Type B pancreatic cell (in vitro differentiated cells): ENCODE results near the gene RAP1GAP. TPM values are rescaled to one million over a fixed set of nuclear protein-coding genes. Genes with fewer than 3 reads are reported as not detected.
A peak's percentile ranks its signal among the peaks of the same experiment; 100 is the strongest.

Source experiments
- DNase-seq: peaks from one replicate; pipeline ENCODE4 v3.0.0; 2021; ENCODE audit warnings: mixed read lengths; ENCODE audit not compliant: unreplicated experiment; ENCODE audit errors: extremely low spot score
- H3K27ac Mint-ChIP-seq: 2 replicates; pipeline ENCODE4 v1.8.0; 2021; ENCODE audit warnings: mild to moderate bottlenecking, mixed read lengths
- H3K27me3 Mint-ChIP-seq: 2 replicates; pipeline ENCODE4 v1.8.0; 2021; ENCODE audit warnings: mixed read lengths
- H3K36me3 Mint-ChIP-seq: 2 replicates; pipeline ENCODE4 v1.8.0; 2021; ENCODE audit warnings: mixed read lengths
- H3K4me1 Mint-ChIP-seq: one replicate; pipeline ENCODE4 v1.8.0; 2021; ENCODE audit warnings: mixed read lengths; ENCODE audit not compliant: unreplicated experiment
- H3K4me3 Mint-ChIP-seq: 2 replicates; pipeline ENCODE4 v1.8.0; 2021; ENCODE audit warnings: mild to moderate bottlenecking, mixed read lengths
- H3K9me3 Mint-ChIP-seq: 2 replicates; pipeline ENCODE4 v1.8.0; 2021; ENCODE audit warnings: mixed read lengths
- CTCF ChIP-seq: fragments of 200-600 bp; sonication (generic); conservative IDR thresholded peaks from 2 replicates; pipeline ENCODE4 v1.5.0; 2021; ENCODE audit warnings: antibody characterized with exemption, mild to moderate bottlenecking
- total RNA-seq: library from RNA; stranded (reverse); gene quantifications from 2 replicates; pipeline ENCODE4 v1.2.1, GENCODE V29; 2021; ENCODE audit warnings: low replicate concordance

RAP1GAP gene
- total RNA-seq, 1 donor from 2014 or later, result 18.5 TPM

DNA sequence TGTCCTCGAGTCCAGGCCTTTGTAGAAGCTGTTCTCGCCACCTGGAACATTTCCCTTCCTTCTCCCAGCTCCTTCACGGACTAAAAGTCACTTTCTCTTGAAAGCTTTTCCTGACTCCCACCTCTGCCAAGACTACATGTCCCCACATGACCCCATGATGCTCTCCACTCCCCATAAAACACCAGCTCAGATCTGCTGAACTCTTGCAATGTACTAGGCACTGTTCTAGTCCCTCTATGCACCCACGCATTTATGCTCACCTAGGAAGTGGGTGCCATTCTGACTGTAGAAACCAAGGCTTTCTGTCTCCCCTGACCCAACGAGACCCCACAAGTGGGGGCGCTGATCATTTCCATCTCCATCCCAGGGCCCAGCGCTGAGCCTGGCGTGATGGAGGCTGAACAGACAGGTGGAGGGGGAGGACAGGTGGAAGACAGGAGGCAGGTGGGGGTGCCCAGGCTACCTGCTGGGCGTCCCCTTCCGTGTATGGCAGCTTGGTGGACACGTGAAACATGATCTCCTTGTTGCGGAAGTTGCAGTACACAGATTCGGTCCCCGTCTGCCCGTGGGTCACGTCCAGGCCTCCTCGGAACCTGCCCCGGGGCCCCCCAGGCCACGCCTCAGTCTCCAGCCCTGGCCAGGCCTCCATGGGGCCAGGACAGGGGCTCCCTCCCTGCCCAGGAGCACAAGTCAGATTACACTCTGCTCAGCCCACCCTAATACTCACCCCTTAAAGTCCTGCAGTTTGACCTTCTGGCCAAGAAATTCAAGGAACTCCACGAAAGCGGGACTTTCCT is 58.0 kb downstream of the RAP1GAP start:
- TF ChIP-seq CTCF, result no peak
- H3K9me3 Mint-ChIP-seq, result no peaks in the 10 kb centered on the region

DNA sequence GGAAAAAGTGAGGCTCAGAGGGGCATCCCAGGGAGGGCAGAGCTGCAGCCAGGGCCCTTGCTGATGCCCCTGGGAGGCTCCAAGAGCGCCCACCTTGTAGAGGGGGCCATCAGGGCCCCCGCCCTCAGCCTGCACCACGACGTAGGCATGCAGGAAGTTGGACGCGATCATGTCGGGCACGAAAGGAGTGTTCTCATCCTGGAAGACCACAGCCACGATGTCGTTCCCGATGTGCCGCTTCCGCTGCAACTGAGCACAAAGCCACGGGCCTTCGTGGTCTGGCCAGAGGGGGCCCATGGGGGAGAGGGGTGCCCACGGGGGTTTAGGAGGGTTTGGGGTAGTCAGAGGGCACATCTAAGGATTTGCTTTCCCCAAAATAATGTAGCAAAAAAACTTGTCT is 59.1 kb downstream of the RAP1GAP start:
- no peak for TF ChIP-seq CTCF
- H3K4me1 Mint-ChIP-seq, result peaks cover 15% of the 10 kb centered on the region
- H3K27me3 Mint-ChIP-seq, result no peaks in the 10 kb centered on the region
- no peak overlapping the region for H3K4me3 Mint-ChIP-seq
- H3K36me3 Mint-ChIP-seq, result no peaks in the 10 kb centered on the region
- no peak for DNase-seq
- H3K9me3 Mint-ChIP-seq, result no peaks in the 10 kb centered on the region
- no peak overlapping the region for H3K27ac Mint-ChIP-seq

More for the DNA sequence above, 58.0 kb downstream of the RAP1GAP start:
- Mint-ChIP-seq H3K4me3 (no peak overlapping the region), H3K36me3 (no peaks in the 10 kb centered on the region), H3K27me3 (no peaks in the 10 kb centered on the region), H3K27ac (peak overlapping the region; percentile 5), H3K4me1 (peaks cover 15% of the 10 kb centered on the region)
- DNase-seq, result no peak

- Mint-ChIP-seq H3K9me3 (no peaks in the 10 kb centered on the region), H3K4me1 (peaks cover 22% of the 10 kb centered on the region), H3K27ac (no peak overlapping the region), H3K4me3 (no peak overlapping the region), H3K36me3 (no peaks in the 10 kb centered on the region), H3K27me3 (no peaks in the 10 kb centered on the region)
- no peak for TF ChIP-seq CTCF
- no peak for DNase-seq
Measured at GRCh38 chr1:21608798-21609197, 60.4 kb downstream of the RAP1GAP start.

GRCh38 chr1:21607549-21608529 is 61.3 kb downstream of the RAP1GAP start:
- no peaks in the 10 kb centered on the region for H3K9me3 Mint-ChIP-seq

More at GRCh38 chr1:21607549-21608529, 61.3 kb downstream of the RAP1GAP start:
- DNase-seq, result peak; percentile 88
- peak overlapping the region; percentile 82 for H3K27ac Mint-ChIP-seq
- H3K4me1 Mint-ChIP-seq, result peaks cover 22% of the 10 kb centered on the region
- no peaks in the 10 kb centered on the region for H3K36me3 Mint-ChIP-seq
- peak overlapping the region; percentile 72 for H3K4me3 Mint-ChIP-seq
- TF ChIP-seq CTCF, result no peak
- H3K27me3 Mint-ChIP-seq, result no peaks in the 10 kb centered on the region
